Stimulated activated CD4-positive, alpha-beta T cell treated with anti-CD3 and anti-CD28 coated beads, Interleukin-12 subunit alpha, Interleukin-12 subunit beta, amount 100 ng/mL, for 4 hours (primary cell): ENCODE data around the gene AP2A2.
"Not testable (repeated sequence)": the region's sequence is repeated elsewhere in the genome, so short reads cannot be mapped to it uniquely, and the experiment has no call there.

Experiments used
- DNase-seq: peaks from one replicate; pipeline ENCODE4 v3.0.0-alpha.2; 2020

AP2A2 gene

GRCh38 chr11:1000357-1001278, 74.9 kb downstream of the AP2A2 start:
- no peak for DNase-seq

GRCh38 chr11:1001617-1002405, 76.1 kb downstream of the AP2A2 start:
- no peak for DNase-seq

GRCh38 chr11:1002406-1002984, 76.8 kb downstream of the AP2A2 start:
- DNase-seq, result no peak

GRCh38 chr11:1003159-1003558, 77.5 kb downstream of the AP2A2 start:
- no peak for DNase-seq

GRCh38 chr11:1005928-1006327, 80.3 kb downstream of the AP2A2 start:
- no peak for DNase-seq

- no peak for DNase-seq
These were observed 81.1 kb downstream of the AP2A2 start for GRCh38 chr11:1006762-1007161.

GRCh38 chr11:1007279-1007678, 81.6 kb downstream of the AP2A2 start:
- DNase-seq, result no peak

- no peak for DNase-seq
These were observed 82.5 kb downstream of the AP2A2 start for GRCh38 chr11:1008001-1008802.

GRCh38 chr11:1008803-1009145, 83.1 kb downstream of the AP2A2 start:
- DNase-seq, result no peak

GRCh38 chr11:1009371-1009770, 83.7 kb downstream of the AP2A2 start:
- no peak for DNase-seq

GRCh38 chr11:1009991-1010390, 84.3 kb downstream of the AP2A2 start:
- no peak for DNase-seq

- no peak for DNase-seq
These were observed 85.1 kb downstream of the AP2A2 start for GRCh38 chr11:1010551-1011319.

- DNase-seq, result no peak
These were observed 85.6 kb downstream of the AP2A2 start for GRCh38 chr11:1011320-1011698.

GRCh38 chr11:1012291-1012690, 86.6 kb downstream of the AP2A2 start:
- DNase-seq, result no peak

GRCh38 chr11:1012740-1013630, 87.3 kb downstream of the AP2A2 start:
- DNase-seq, result no peak

GRCh38 chr11:1013631-1013935, 87.9 kb downstream of the AP2A2 start:
- no peak for DNase-seq

- no peak for DNase-seq
These were observed 88.6 kb downstream of the AP2A2 start for GRCh38 chr11:1014276-1014675.

GRCh38 chr11:1015064-1015463, 89.4 kb downstream of the AP2A2 start:
- DNase-seq, result no peak

- no peak for DNase-seq
These were observed 90.3 kb downstream of the AP2A2 start for GRCh38 chr11:1015826-1016545.

- DNase-seq, result not testable (repeated sequence)
These were observed 91.0 kb downstream of the AP2A2 start for GRCh38 chr11:1016610-1017126.
